ENCODE data around the gene CASZ1. TPM values are rescaled to one million over a fixed set of nuclear protein-coding genes. Genes with fewer than 3 reads are reported as not detected.
A peak's percentile ranks its signal among the peaks of the same experiment; 100 is the strongest.

The CASZ1 gene
- total RNA-seq, 1 donor from 2014 or later = 18.3 TPM

DNA sequence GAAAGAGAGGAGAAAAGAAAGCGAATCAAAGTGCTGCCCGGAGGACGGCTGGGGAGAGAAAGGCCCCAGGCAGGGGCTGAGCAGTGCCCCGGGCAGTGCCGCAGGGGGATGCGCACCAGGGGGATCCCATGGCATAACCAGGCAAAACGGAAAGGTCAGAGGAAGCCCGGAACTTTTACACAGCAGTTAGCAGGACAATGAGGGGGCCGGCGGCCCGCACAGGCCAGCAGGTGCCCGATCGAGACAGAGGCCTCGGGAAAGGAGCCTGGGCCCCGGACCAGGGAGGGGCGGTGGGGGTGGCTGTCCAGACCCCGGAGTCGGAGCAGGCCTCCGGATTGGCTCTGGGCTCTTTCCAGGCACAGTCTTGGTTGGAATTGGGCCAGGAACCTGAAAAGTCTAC, 86.8 kb downstream of the CASZ1 start:
- H3K4me3 Mint-ChIP-seq (ENCODE audit: unreplicated experiment) = peak overlapping the region; percentile 57
- DNase-seq = no peak
- TF ChIP-seq, protein P1, sequence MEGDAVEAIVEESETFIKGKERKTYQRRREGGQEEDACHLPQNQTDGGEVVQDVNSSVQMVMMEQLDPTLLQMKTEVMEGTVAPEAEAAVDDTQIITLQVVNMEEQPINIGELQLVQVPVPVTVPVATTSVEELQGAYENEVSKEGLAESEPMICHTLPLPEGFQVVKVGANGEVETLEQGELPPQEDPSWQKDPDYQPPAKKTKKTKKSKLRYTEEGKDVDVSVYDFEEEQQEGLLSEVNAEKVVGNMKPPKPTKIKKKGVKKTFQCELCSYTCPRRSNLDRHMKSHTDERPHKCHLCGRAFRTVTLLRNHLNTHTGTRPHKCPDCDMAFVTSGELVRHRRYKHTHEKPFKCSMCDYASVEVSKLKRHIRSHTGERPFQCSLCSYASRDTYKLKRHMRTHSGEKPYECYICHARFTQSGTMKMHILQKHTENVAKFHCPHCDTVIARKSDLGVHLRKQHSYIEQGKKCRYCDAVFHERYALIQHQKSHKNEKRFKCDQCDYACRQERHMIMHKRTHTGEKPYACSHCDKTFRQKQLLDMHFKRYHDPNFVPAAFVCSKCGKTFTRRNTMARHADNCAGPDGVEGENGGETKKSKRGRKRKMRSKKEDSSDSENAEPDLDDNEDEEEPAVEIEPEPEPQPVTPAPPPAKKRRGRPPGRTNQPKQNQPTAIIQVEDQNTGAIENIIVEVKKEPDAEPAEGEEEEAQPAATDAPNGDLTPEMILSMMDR (IDR thresholded peaks at IDR 0.05; ENCODE audit: partially characterized antibody, unreplicated experiment) = no peak
- H3K27me3 Mint-ChIP-seq (ENCODE audit: unreplicated experiment) = peaks cover 8% of the 10 kb centered on the region
- peaks cover 3% of the 10 kb centered on the region for H3K9me3 Mint-ChIP-seq (ENCODE audit: unreplicated experiment)
- H3K4me1 Mint-ChIP-seq (ENCODE audit: low read depth, unreplicated experiment) = peaks cover 5% of the 10 kb centered on the region
- H3K36me3 Mint-ChIP-seq (ENCODE audit: unreplicated experiment) = no peaks in the 10 kb centered on the region
- no peak overlapping the region for H3K27ac Mint-ChIP-seq (ENCODE audit: unreplicated experiment)

DNA sequence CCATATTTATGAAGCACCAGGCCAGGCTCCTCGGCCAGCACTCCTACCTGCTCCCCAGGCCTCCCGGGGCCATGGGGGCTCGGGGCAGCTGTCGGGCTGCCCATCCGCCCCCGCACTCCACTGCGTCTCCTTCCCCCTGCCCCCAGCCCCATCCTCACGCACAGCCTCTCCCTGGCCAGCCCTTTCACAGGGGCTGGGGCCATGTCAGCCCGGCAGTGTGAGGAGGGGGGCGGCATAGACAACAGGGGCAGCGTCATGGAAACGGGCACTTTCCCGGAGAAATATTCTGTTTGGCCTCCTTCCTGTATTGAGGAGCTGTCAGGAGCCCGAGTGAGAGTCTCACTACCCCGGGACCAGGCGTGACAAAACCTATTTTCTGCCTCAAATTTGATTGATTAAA, 87.3 kb downstream of the CASZ1 start:
- TF ChIP-seq, protein P1 (IDR thresholded peaks at IDR 0.05; ENCODE audit: partially characterized antibody, unreplicated experiment) = no peak
- H3K27me3 Mint-ChIP-seq (ENCODE audit: unreplicated experiment) = peaks cover 8% of the 10 kb centered on the region
- H3K4me1 Mint-ChIP-seq (ENCODE audit: low read depth, unreplicated experiment) = peaks cover 5% of the 10 kb centered on the region
- H3K36me3 Mint-ChIP-seq (ENCODE audit: unreplicated experiment) = no peaks in the 10 kb centered on the region
- peaks cover 3% of the 10 kb centered on the region for H3K9me3 Mint-ChIP-seq (ENCODE audit: unreplicated experiment)
- H3K4me3 Mint-ChIP-seq (ENCODE audit: unreplicated experiment) = peak overlapping the region; percentile 57
- no peak overlapping the region for H3K27ac Mint-ChIP-seq (ENCODE audit: unreplicated experiment)
- DNase-seq = no peak

DNA sequence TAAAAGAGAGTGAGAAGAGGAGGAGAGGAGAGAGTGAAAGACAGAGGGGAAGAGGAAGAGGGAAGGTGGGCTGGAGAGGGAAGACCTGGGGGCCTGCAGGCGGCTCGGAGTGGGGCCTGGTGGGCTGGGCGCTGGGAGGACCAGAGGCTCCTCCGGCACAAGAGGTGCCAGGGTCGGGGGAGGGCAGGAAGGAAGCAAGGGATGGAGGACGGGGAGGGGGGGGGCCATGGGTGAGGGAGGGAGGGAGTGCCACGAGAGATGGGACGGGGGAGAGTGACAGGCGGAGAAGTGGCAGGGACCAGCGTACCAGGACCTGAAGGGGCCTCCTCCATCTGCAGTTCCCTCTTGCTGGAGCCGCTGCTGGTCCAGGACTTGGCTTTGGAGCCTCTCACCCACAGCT, 87.7 kb downstream of the CASZ1 start:
- H3K4me3 Mint-ChIP-seq (ENCODE audit: unreplicated experiment) = no peak overlapping the region
- H3K4me1 Mint-ChIP-seq (ENCODE audit: low read depth, unreplicated experiment) = peaks cover 9% of the 10 kb centered on the region
- H3K27me3 Mint-ChIP-seq (ENCODE audit: unreplicated experiment) = peaks cover 9% of the 10 kb centered on the region
- H3K27ac Mint-ChIP-seq (ENCODE audit: unreplicated experiment) = no peak overlapping the region
- peaks cover 4% of the 10 kb centered on the region for H3K36me3 Mint-ChIP-seq (ENCODE audit: unreplicated experiment)
- TF ChIP-seq, protein P1 (IDR thresholded peaks at IDR 0.05; ENCODE audit: partially characterized antibody, unreplicated experiment) = no peak
- DNase-seq = no peak
- peaks cover 6% of the 10 kb centered on the region for H3K9me3 Mint-ChIP-seq (ENCODE audit: unreplicated experiment)

DNA sequence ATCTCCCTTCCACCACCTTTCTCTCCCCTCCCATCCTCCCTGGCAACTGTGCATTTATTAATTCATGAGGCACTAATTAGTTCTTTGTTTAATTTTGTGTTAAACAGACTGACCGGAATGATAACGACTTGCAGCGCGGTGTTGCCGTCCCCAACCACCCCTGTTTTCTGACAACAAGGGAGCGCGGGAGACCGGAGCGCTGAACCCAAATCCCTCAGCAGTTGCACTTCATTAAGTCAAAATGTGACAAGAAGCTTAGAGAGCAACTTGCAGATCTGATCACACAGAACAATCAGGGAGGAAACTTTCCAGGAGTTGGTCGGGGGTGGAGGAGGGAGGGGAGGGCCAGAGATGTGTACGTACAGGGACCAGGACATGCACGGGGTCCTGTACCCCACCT, 89.2 kb downstream of the CASZ1 start:
- Mint-ChIP-seq H3K4me1 (ENCODE audit: low read depth, unreplicated experiment) (peaks cover 16% of the 10 kb centered on the region), H3K4me3 (ENCODE audit: unreplicated experiment) (no peak overlapping the region), H3K27me3 (ENCODE audit: unreplicated experiment) (peaks cover 11% of the 10 kb centered on the region), H3K9me3 (ENCODE audit: unreplicated experiment) (peaks cover 7% of the 10 kb centered on the region), H3K36me3 (ENCODE audit: unreplicated experiment) (peaks cover 5% of the 10 kb centered on the region), H3K27ac (ENCODE audit: unreplicated experiment) (peak overlapping the region; percentile 33)
- no peak for DNase-seq
- TF ChIP-seq, protein P1 (IDR thresholded peaks at IDR 0.05; ENCODE audit: partially characterized antibody, unreplicated experiment) = no peak

DNA sequence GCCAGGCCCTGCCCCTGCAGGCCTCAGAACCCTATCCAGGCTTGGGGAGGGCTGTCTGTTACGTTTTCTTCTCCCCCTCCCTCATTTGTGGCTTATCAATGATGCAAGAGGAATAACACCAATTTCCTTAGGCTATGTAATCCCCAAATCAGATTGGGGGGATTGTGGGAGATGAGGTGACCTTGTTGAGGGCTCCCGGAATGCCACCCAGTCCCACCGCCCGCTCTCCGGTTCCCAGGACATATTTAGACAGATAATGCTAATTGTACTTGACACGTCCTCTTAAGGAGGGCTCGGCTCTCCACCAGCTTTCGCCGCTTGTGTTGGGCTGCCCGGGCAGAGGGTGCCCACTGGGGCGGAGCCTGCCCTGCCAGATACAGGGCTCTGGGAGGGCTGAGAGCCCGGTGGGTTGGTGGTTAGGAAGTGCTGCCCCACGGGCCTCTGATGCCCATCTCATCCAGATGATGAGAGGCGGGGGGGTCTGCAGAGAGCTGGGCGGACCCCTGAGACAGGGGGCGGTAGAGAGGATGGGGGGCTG, 90.0 kb downstream of the CASZ1 start:
- Mint-ChIP-seq H3K27ac (ENCODE audit: unreplicated experiment) (no peak overlapping the region), H3K9me3 (ENCODE audit: unreplicated experiment) (peaks cover 7% of the 10 kb centered on the region), H3K36me3 (ENCODE audit: unreplicated experiment) (peaks cover 5% of the 10 kb centered on the region), H3K4me1 (ENCODE audit: low read depth, unreplicated experiment) (peaks cover 17% of the 10 kb centered on the region), H3K27me3 (ENCODE audit: unreplicated experiment) (peaks cover 11% of the 10 kb centered on the region), H3K4me3 (ENCODE audit: unreplicated experiment) (no peak overlapping the region)
- DNase-seq = no peak
- TF ChIP-seq, protein P1 (IDR thresholded peaks at IDR 0.05; ENCODE audit: partially characterized antibody, unreplicated experiment) = no peak
